HTERT RPE-1 (cell line): Measurements from ENCODE around the gene ARFGEF3.

ENCODE experiments used
- in situ Hi-C: fragments of 300-500 bp; cut with MboI; formaldehyde crosslinking; loops from 4 replicates; pipeline ENCODE4 v1.14.3; 2020; ENCODE audit warnings: low sequenced_read_pairs

ARFGEF3 gene

GRCh38 chr6:138387577-138388368 lies 226.0 kb downstream of the ARFGEF3 start:
- in situ Hi-C loops: no loop called here

GRCh38 chr6:138389551-138389950 lies 227.8 kb downstream of the ARFGEF3 start:
- in situ Hi-C loops: no loop called here
